Gastrocnemius medialis (tissue), 4 donors: ENCODE data around the gene BBS12.

Source experiments
- POLR2A ChIP-seq, 2 donors: fragments of 450-650 bp; IDR thresholded peaks; one replicate each; pipeline ENCODE4 v1.6.1; 2017; ENCODE audit warnings: antibody characterized with exemption in 2 of 2, mild to moderate bottlenecking in 2 of 2, moderate library complexity in 2 of 2
- TF ChIP-seq, protein P1 (sequence below), 5 experiments: fragments of 450-650 bp in 3 of 5; fragments of 200-600 bp in 2 of 5; sonication (generic) in 2 of 5; IDR thresholded peaks in 4 of 5; conservative IDR thresholded peaks in 1 of 5; 1 replicate in 4 of 5; 2 replicates in 1 of 5; pipeline ENCODE4 v1.5.1; 2016 to 2019; ENCODE audit warnings: antibody characterized with exemption in 5 of 5, mild to moderate bottlenecking in 3 of 5, moderate library complexity in 3 of 5

DNA sequence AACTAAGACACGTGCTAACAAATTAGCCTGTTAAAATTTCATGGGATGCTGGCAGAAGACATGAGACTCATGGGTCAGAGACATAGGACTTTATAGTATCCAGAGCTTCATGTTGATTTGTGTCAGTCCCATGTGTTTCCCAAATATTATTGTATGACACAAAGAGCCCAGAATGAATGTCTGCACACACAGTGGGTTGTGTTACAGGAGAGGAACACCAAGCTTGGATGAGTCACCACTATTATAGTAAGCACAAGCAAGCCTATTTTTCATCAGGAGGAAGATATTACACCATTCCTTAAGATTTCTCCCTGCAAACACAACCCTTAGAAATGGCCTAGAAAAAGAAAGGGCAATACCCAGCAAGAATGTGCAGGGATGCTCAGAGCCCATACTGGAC lies 15.4 kb downstream of the BBS12 start:
- TF ChIP-seq POLR2A (IDR thresholded peaks at IDR 0.05), result no peak
- TF ChIP-seq, protein P1, sequence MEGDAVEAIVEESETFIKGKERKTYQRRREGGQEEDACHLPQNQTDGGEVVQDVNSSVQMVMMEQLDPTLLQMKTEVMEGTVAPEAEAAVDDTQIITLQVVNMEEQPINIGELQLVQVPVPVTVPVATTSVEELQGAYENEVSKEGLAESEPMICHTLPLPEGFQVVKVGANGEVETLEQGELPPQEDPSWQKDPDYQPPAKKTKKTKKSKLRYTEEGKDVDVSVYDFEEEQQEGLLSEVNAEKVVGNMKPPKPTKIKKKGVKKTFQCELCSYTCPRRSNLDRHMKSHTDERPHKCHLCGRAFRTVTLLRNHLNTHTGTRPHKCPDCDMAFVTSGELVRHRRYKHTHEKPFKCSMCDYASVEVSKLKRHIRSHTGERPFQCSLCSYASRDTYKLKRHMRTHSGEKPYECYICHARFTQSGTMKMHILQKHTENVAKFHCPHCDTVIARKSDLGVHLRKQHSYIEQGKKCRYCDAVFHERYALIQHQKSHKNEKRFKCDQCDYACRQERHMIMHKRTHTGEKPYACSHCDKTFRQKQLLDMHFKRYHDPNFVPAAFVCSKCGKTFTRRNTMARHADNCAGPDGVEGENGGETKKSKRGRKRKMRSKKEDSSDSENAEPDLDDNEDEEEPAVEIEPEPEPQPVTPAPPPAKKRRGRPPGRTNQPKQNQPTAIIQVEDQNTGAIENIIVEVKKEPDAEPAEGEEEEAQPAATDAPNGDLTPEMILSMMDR (IDR thresholded peaks at IDR 0.05 in 4 of 5, conservative IDR thresholded peaks at IDR 0.05 in 1 of 5), result no peak
